HG03280 (cell line): Measurements from ENCODE around the gene IPO8.
"Not testable (repeated sequence)": the region's sequence is repeated elsewhere in the genome, so short reads cannot be mapped to it uniquely, and the experiment has no call there.

Source experiments
- ATAC-seq: cut with Tn5 transposase; IDR thresholded peaks from one replicate; pipeline ENCODE4 v1.9.1; 2021; ENCODE audit warnings: mild to moderate bottlenecking, moderate library complexity; ENCODE audit not compliant: unreplicated experiment

IPO8 gene

GRCh38 chr12:30610718-30611117 lies 85.0 kb downstream of the IPO8 start:
- no peak for ATAC-seq

GRCh38 chr12:30609819-30610218 lies 85.8 kb downstream of the IPO8 start:
- not testable (repeated sequence) for ATAC-seq

- not testable (repeated sequence) for ATAC-seq
Measured at GRCh38 chr12:30604302-30604701, 91.4 kb downstream of the IPO8 start.

- ATAC-seq, result no peak
Measured at GRCh38 chr12:30603129-30603528, 92.5 kb downstream of the IPO8 start.

GRCh38 chr12:30602678-30603077 lies 93.0 kb downstream of the IPO8 start:
- ATAC-seq, result no peak

GRCh38 chr12:30599608-30600007 lies 96.1 kb downstream of the IPO8 start:
- ATAC-seq, result no peak

- ATAC-seq, result no peak
Measured at GRCh38 chr12:30598889-30599288, 96.8 kb downstream of the IPO8 start.

- ATAC-seq, result no peak
Measured at GRCh38 chr12:30595742-30596141, 99.9 kb downstream of the IPO8 start.

- ATAC-seq, result no peak
Measured at GRCh38 chr12:30594509-30594908, 101.2 kb downstream of the IPO8 start.

- ATAC-seq, result not testable (repeated sequence)
Measured at GRCh38 chr12:30588572-30588971, 107.1 kb downstream of the IPO8 start.

GRCh38 chr12:30587782-30588181 lies 107.9 kb downstream of the IPO8 start:
- ATAC-seq, result no peak

GRCh38 chr12:30585877-30586276 lies 109.8 kb downstream of the IPO8 start:
- no peak for ATAC-seq

GRCh38 chr12:30582943-30583342 lies 112.7 kb downstream of the IPO8 start:
- no peak for ATAC-seq

- no peak for ATAC-seq
Measured at GRCh38 chr12:30580344-30580743, 115.3 kb downstream of the IPO8 start.
